ENCODE measurements around the gene PCSK6.
"Not testable (repeated sequence)": the region's sequence is repeated elsewhere in the genome, so short reads cannot be mapped to it uniquely, and the experiment has no call there.

The PCSK6 gene

DNA sequence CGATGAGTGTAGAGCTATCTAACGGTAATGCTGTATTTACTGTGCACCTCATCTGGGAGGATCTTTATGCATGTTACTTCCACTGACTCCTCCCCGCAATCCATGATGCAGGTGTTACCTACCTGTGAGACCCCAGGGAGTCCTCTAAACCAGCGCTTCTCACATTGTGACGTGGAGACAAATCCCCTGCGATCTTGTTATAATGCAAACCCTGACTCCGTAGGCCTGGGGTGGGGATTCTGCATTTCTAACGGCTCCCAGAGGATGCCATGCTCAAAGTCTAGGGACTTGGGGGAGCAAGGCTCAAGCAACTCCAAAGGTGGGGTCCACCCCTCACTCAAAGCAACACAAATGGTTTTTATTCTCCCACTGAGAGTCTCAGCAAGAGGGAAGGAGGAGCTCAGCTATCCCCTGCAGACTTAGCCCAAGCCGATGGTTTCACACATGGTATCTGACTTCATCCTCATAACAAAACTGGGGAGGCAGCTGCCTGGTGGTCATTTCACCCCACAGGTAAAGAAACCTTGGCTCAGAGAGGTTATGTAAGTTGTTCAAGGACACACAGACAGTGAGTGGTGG is 63.6 kb downstream of the PCSK6 start:
- no peak overlapping the region for H3K4me3 ChIP-seq (ENCODE audit: low read depth, low read length)
- no peak overlapping the region for H3K9ac ChIP-seq (ENCODE audit: low read depth, low read length)
- peaks cover 7% of the 10 kb centered on the region for H3K4me1 ChIP-seq (ENCODE audit: control insufficient read depth, insufficient read depth, low read length)
- H3K36me3 ChIP-seq (ENCODE audit: control insufficient read depth, insufficient read depth, low read length) = no peaks in the 10 kb centered on the region
- peaks cover 9% of the 10 kb centered on the region for H3K27me3 ChIP-seq (ENCODE audit: control insufficient read depth, insufficient read depth, low read length)
- H3K9me3 ChIP-seq (ENCODE audit: control insufficient read depth, insufficient read depth, low read length) = no peaks in the 10 kb centered on the region

DNA sequence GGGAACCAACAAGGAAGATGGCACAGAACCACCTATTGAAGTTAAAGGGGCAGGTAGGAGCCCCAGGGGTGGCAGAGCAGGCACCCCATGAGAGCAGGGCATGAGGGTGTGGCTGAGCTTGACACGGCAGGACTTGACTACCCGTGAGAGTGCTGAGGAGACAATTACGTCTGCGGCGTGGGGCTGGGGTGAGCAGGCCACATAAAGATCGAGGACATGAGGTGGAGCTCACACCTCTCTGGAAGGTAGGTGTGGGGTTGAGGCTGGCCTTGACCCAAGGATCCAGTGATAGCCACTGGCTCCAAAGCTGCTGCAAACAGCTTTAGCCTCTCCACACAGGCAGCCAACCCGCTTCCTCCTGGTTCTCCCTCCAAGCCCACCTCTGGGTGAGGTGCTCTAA is 64.5 kb downstream of the PCSK6 start:
- no peaks in the 10 kb centered on the region for H3K9me3 ChIP-seq (ENCODE audit: control insufficient read depth, insufficient read depth, low read length)
- no peaks in the 10 kb centered on the region for H3K36me3 ChIP-seq (ENCODE audit: control insufficient read depth, insufficient read depth, low read length)
- no peak overlapping the region for H3K4me3 ChIP-seq (ENCODE audit: low read depth, low read length)
- peaks cover 7% of the 10 kb centered on the region for H3K4me1 ChIP-seq (ENCODE audit: control insufficient read depth, insufficient read depth, low read length)
- H3K9ac ChIP-seq (ENCODE audit: low read depth, low read length) = no peak overlapping the region
- H3K27me3 ChIP-seq (ENCODE audit: control insufficient read depth, insufficient read depth, low read length) = peaks cover 9% of the 10 kb centered on the region

DNA sequence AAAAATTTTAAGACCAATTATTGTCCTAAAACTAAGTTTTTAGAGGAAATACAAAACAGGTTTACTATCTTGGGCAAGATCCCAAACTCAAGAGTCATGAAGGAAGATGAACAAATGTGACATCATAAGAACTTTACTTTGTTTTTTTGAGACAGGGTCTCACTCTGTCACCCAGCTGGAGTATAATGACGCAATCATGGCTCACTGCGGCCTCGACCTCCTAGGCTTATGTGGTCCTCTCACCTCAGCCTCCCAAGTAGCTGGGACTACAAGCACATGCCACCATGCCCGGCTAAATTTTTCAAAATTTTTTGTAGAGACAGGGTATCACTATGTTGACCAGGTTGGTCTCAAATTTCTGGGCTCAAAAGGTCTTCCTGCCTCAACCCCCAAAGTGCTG is 69.3 kb downstream of the PCSK6 start:
- no peaks in the 10 kb centered on the region for H3K4me1 ChIP-seq (ENCODE audit: control insufficient read depth, insufficient read depth, low read length)
- no peak overlapping the region for H3K9ac ChIP-seq (ENCODE audit: low read depth, low read length)

DNA sequence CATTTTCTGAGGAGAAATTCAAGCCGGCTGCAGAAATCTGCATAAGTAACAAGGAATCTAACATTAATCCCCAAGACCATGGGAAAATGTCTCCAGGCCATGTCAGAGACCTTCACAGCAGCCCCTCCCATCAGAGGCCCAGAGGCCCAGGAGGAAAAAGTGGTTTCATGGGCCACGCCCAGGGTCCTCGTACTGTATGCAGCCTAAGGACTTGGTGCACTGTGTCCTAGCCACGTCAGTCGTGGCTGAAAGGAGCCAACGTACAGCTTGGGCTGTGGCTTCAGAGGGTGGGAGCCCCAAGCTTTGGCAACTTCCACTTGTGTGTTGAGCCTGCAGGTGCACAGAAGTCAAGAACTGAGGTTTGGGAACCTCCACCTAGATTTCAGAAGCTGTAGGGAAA is 73.0 kb downstream of the PCSK6 start:
- not testable (repeated sequence) for H3K4me3 ChIP-seq (ENCODE audit: low read depth, low read length); H3K9ac ChIP-seq (ENCODE audit: low read depth, low read length); H3K27me3 ChIP-seq (ENCODE audit: control insufficient read depth, insufficient read depth, low read length); H3K4me1 ChIP-seq (ENCODE audit: control insufficient read depth, insufficient read depth, low read length); H3K36me3 ChIP-seq (ENCODE audit: control insufficient read depth, insufficient read depth, low read length); H3K9me3 ChIP-seq (ENCODE audit: control insufficient read depth, insufficient read depth, low read length)

More for the DNA sequence above, 69.3 kb downstream of the PCSK6 start:
- Histone ChIP-seq H3K27me3 (ENCODE audit: control insufficient read depth, insufficient read depth, low read length) (peaks cover 4% of the 10 kb centered on the region), H3K4me3 (ENCODE audit: low read depth, low read length) (no peak overlapping the region), H3K36me3 (ENCODE audit: control insufficient read depth, insufficient read depth, low read length) (no peaks in the 10 kb centered on the region), H3K9me3 (ENCODE audit: control insufficient read depth, insufficient read depth, low read length) (no peaks in the 10 kb centered on the region)

GRCh38 chr15:101413239-101413638 is 76.3 kb downstream of the PCSK6 start:
- no peak overlapping the region for H3K4me3 ChIP-seq (ENCODE audit: low read depth, low read length)
- no peaks in the 10 kb centered on the region for H3K27me3 ChIP-seq (ENCODE audit: control insufficient read depth, insufficient read depth, low read length)
- H3K9ac ChIP-seq (ENCODE audit: low read depth, low read length) = no peak overlapping the region
- no peaks in the 10 kb centered on the region for H3K36me3 ChIP-seq (ENCODE audit: control insufficient read depth, insufficient read depth, low read length)
- no peaks in the 10 kb centered on the region for H3K9me3 ChIP-seq (ENCODE audit: control insufficient read depth, insufficient read depth, low read length)
- no peaks in the 10 kb centered on the region for H3K4me1 ChIP-seq (ENCODE audit: control insufficient read depth, insufficient read depth, low read length)

- H3K36me3 ChIP-seq (ENCODE audit: control insufficient read depth, insufficient read depth, low read length) = no peaks in the 10 kb centered on the region
- no peaks in the 10 kb centered on the region for H3K27me3 ChIP-seq (ENCODE audit: control insufficient read depth, insufficient read depth, low read length)
- no peaks in the 10 kb centered on the region for H3K4me1 ChIP-seq (ENCODE audit: control insufficient read depth, insufficient read depth, low read length)
- no peak overlapping the region for H3K4me3 ChIP-seq (ENCODE audit: low read depth, low read length)
- no peaks in the 10 kb centered on the region for H3K9me3 ChIP-seq (ENCODE audit: control insufficient read depth, insufficient read depth, low read length)
- no peak overlapping the region for H3K9ac ChIP-seq (ENCODE audit: low read depth, low read length)
Measured at GRCh38 chr15:101411581-101411980, 77.9 kb downstream of the PCSK6 start.

GRCh38 chr15:101411085-101411484 is 78.4 kb downstream of the PCSK6 start:
- H3K36me3 ChIP-seq (ENCODE audit: control insufficient read depth, insufficient read depth, low read length) = no peaks in the 10 kb centered on the region
- no peaks in the 10 kb centered on the region for H3K4me1 ChIP-seq (ENCODE audit: control insufficient read depth, insufficient read depth, low read length)
- H3K4me3 ChIP-seq (ENCODE audit: low read depth, low read length) = no peak overlapping the region
- no peak overlapping the region for H3K9ac ChIP-seq (ENCODE audit: low read depth, low read length)
- no peaks in the 10 kb centered on the region for H3K9me3 ChIP-seq (ENCODE audit: control insufficient read depth, insufficient read depth, low read length)
- no peaks in the 10 kb centered on the region for H3K27me3 ChIP-seq (ENCODE audit: control insufficient read depth, insufficient read depth, low read length)

DNA sequence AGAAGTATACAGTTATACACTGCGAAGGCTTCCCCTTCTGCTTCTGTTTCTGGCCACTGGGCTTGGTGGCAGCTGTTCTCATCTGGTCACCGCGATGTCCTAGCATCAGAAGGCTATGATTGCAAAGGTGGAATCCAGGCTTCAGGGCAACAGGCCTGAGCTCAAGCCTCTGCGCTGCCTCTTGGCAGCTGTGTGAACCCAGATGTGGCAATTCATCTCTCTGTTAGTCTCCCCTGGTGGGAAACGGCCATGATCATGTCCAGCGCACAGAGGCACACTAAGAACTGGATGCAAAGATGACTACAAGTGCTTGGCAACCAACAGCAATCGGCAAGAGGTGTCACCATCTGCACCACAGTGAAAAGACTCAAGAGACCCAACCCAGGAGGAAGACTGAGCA is 78.9 kb downstream of the PCSK6 start:
- Histone ChIP-seq H3K9ac (ENCODE audit: low read depth, low read length) (no peak overlapping the region), H3K36me3 (ENCODE audit: control insufficient read depth, insufficient read depth, low read length) (no peaks in the 10 kb centered on the region), H3K27me3 (ENCODE audit: control insufficient read depth, insufficient read depth, low read length) (no peaks in the 10 kb centered on the region), H3K4me3 (ENCODE audit: low read depth, low read length) (no peak overlapping the region), H3K4me1 (ENCODE audit: control insufficient read depth, insufficient read depth, low read length) (no peaks in the 10 kb centered on the region), H3K9me3 (ENCODE audit: control insufficient read depth, insufficient read depth, low read length) (no peaks in the 10 kb centered on the region)

- Histone ChIP-seq H3K36me3 (ENCODE audit: control insufficient read depth, insufficient read depth, low read length) (no peaks in the 10 kb centered on the region), H3K4me1 (ENCODE audit: control insufficient read depth, insufficient read depth, low read length) (no peaks in the 10 kb centered on the region), H3K9ac (ENCODE audit: low read depth, low read length) (no peak overlapping the region), H3K27me3 (ENCODE audit: control insufficient read depth, insufficient read depth, low read length) (no peaks in the 10 kb centered on the region), H3K9me3 (ENCODE audit: control insufficient read depth, insufficient read depth, low read length) (no peaks in the 10 kb centered on the region), H3K4me3 (ENCODE audit: low read depth, low read length) (no peak overlapping the region)
Measured at GRCh38 chr15:101409621-101410020, 79.9 kb downstream of the PCSK6 start.

DNA sequence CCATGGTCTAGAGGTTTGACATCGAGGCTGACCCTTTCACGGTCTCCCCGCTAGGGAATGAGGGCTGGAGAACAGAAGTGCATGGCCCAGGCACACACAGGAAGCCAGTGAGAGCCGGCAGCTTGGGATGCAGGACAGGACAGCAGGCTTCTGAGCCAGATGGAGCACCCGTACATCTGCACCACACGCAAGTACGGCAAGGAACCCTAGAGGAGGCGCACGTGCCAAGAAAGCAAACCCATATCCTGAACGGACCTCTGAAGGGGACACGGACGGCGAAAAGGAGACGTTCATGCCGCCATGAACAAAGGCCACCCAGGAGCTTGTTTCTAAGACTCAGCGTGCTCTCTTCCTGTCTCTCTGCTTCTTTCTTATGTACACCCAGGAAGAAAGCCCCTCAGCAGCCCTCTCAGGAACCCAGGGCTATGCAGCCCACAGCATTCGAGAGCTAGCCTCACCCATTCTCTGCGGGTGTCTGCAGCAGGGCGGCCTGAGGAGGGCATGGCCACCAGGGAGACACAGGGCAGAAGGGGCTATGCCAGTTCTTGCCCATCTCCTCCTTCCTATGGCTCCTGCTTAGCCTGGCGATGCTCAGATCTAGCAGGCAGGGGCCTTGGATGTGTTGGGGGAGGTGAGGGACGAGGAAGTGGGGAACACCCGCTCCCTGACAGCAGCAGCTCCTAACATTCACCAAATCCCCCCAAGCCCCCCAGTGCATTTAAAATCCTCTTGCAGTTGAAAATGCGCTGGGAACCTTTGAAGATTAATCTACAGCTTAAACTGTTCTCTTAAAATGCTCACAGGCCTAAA is 81.3 kb downstream of the PCSK6 start:
- Histone ChIP-seq H3K9me3 (ENCODE audit: control insufficient read depth, insufficient read depth, low read length) (no peaks in the 10 kb centered on the region), H3K27me3 (ENCODE audit: control insufficient read depth, insufficient read depth, low read length) (no peaks in the 10 kb centered on the region), H3K9ac (ENCODE audit: low read depth, low read length) (no peak overlapping the region), H3K36me3 (ENCODE audit: control insufficient read depth, insufficient read depth, low read length) (no peaks in the 10 kb centered on the region), H3K4me3 (ENCODE audit: low read depth, low read length) (no peak overlapping the region), H3K4me1 (ENCODE audit: control insufficient read depth, insufficient read depth, low read length) (no peaks in the 10 kb centered on the region)

DNA sequence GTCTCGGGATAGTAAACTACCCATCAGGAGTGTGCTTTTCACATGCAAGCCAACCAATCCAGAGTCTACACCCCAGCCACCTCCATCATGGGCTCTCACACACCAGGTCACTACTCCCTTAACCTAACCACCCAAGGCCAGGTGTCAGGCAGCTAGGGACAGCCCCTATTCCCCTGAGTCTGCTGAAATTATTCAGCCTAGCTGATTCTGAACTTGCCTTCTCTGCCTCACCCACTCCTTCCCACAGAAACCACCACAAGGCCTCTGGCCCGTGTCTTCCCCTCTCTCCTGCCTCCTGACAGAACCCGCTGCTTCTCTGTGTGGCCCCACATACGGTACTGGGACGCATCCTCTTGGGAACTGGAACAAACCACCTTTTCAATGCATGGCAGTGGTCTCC is 82.1 kb downstream of the PCSK6 start:
- Histone ChIP-seq H3K27me3 (ENCODE audit: control insufficient read depth, insufficient read depth, low read length) (no peaks in the 10 kb centered on the region), H3K36me3 (ENCODE audit: control insufficient read depth, insufficient read depth, low read length) (no peaks in the 10 kb centered on the region), H3K4me3 (ENCODE audit: low read depth, low read length) (no peak overlapping the region), H3K9me3 (ENCODE audit: control insufficient read depth, insufficient read depth, low read length) (no peaks in the 10 kb centered on the region), H3K4me1 (ENCODE audit: control insufficient read depth, insufficient read depth, low read length) (no peaks in the 10 kb centered on the region), H3K9ac (ENCODE audit: low read depth, low read length) (no peak overlapping the region)

GRCh38 chr15:101406526-101407195 is 82.8 kb downstream of the PCSK6 start:
- H3K9me3 ChIP-seq (ENCODE audit: control insufficient read depth, insufficient read depth, low read length) = no peaks in the 10 kb centered on the region
- H3K4me1 ChIP-seq (ENCODE audit: control insufficient read depth, insufficient read depth, low read length) = no peaks in the 10 kb centered on the region
- no peak overlapping the region for H3K9ac ChIP-seq (ENCODE audit: low read depth, low read length)
- no peaks in the 10 kb centered on the region for H3K27me3 ChIP-seq (ENCODE audit: control insufficient read depth, insufficient read depth, low read length)
- H3K4me3 ChIP-seq (ENCODE audit: low read depth, low read length) = no peak overlapping the region
- H3K36me3 ChIP-seq (ENCODE audit: control insufficient read depth, insufficient read depth, low read length) = no peaks in the 10 kb centered on the region

Data from iPS-15b (cell line).